ENCODE measurements around the gene CHCHD3. TPM values are rescaled to one million over a fixed set of nuclear protein-coding genes. Genes with fewer than 3 reads are reported as not detected.

CHCHD3 gene
- total RNA-seq, 1 donor from 2014 or later = 142 TPM

DNA sequence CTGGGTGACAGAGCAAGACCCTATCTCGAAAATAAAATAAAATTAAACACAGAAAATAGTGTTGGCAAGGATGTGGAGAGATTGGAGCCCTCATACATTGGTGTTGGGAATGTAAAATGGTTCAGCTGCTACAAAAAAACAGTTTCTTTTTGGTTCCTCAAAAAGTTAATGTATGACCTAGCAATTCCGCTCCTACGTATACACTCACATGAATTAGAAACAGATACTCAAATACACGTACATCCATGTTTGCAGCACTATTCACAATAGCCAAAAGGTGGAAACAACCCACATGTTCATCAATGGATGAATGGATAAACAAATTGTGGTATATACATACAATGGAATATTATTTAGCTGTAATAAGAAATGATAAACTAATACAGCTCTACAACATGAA is 28.4 kb upstream of the CHCHD3 start:
- Mint-ChIP-seq H3K27me3 (ENCODE audit: insufficient read depth, low read depth) (peaks cover 7% of the 10 kb centered on the region), H3K27ac (no peak overlapping the region), H3K4me3 (no peak overlapping the region), H3K9me3 (peaks cover 13% of the 10 kb centered on the region), H3K4me1 (peaks cover 8% of the 10 kb centered on the region), H3K36me3 (no peaks in the 10 kb centered on the region)
- H3K4me2 ChIP-seq = no peak overlapping the region
- H3K27me3 ChIP-seq = no peaks in the 10 kb centered on the region
- no peaks in the 10 kb centered on the region for H3K79me2 ChIP-seq (ENCODE audit: low read depth)
- H3F3A ChIP-seq (ENCODE audit: low read depth) = no peaks in the 10 kb centered on the region
- no peak overlapping the region for H3K9ac ChIP-seq
- H3K9me3 ChIP-seq (ENCODE audit: low read depth) = no peaks in the 10 kb centered on the region
- H3K4me3 ChIP-seq = no peak overlapping the region
- no peak overlapping the region for H2AFZ ChIP-seq (replicated peaks)
- H3K4me1 ChIP-seq = peaks cover 7% of the 10 kb centered on the region
- DNase-seq (ENCODE audit: low spot score) = no peak
- H3K27ac ChIP-seq = no peak overlapping the region
- no peaks in the 10 kb centered on the region for H3K36me3 ChIP-seq
- H4K20me1 ChIP-seq (ENCODE audit: low read depth) = no peaks in the 10 kb centered on the region
- no peak for TF ChIP-seq EZH2phosphoT487 (IDR thresholded peaks at IDR 0.05)
- TF ChIP-seq, protein P1, sequence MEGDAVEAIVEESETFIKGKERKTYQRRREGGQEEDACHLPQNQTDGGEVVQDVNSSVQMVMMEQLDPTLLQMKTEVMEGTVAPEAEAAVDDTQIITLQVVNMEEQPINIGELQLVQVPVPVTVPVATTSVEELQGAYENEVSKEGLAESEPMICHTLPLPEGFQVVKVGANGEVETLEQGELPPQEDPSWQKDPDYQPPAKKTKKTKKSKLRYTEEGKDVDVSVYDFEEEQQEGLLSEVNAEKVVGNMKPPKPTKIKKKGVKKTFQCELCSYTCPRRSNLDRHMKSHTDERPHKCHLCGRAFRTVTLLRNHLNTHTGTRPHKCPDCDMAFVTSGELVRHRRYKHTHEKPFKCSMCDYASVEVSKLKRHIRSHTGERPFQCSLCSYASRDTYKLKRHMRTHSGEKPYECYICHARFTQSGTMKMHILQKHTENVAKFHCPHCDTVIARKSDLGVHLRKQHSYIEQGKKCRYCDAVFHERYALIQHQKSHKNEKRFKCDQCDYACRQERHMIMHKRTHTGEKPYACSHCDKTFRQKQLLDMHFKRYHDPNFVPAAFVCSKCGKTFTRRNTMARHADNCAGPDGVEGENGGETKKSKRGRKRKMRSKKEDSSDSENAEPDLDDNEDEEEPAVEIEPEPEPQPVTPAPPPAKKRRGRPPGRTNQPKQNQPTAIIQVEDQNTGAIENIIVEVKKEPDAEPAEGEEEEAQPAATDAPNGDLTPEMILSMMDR (IDR thresholded peaks at IDR 0.05) = no peak
- no peak for TF ChIP-seq EZH2 (IDR thresholded peaks at IDR 0.05)

DNA sequence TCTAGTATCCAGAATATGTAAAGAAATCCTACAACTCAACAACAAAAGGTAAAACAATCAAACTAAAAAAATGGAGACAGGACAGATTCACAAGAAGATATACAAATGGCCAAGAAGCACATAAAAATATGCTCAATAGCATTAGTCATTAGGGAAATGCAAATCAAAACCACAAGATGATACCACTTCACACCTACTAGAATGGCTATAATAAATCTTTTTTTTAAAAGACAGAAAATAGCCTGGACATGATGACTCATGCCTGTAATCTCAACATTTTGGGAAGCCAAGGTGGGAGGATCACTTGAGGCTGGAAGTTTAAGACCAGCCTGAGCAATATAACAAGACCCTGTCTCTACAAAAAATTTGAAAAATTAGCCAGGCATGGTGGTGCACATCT is 27.9 kb upstream of the CHCHD3 start:
- Histone ChIP-seq H3K9ac (no peak overlapping the region), H3K79me2 (ENCODE audit: low read depth) (no peaks in the 10 kb centered on the region), H3F3A (ENCODE audit: low read depth) (no peaks in the 10 kb centered on the region), H3K27me3 (no peaks in the 10 kb centered on the region), H3K9me3 (ENCODE audit: low read depth) (no peaks in the 10 kb centered on the region), H3K27ac (no peak overlapping the region), H4K20me1 (ENCODE audit: low read depth) (no peaks in the 10 kb centered on the region), H2AFZ (replicated peaks) (no peak overlapping the region), H3K4me2 (no peak overlapping the region), H3K4me1 (peaks cover 6% of the 10 kb centered on the region), H3K36me3 (no peaks in the 10 kb centered on the region), H3K4me3 (no peak overlapping the region)
- peaks cover 13% of the 10 kb centered on the region for H3K9me3 Mint-ChIP-seq
- peaks cover 7% of the 10 kb centered on the region for H3K4me1 Mint-ChIP-seq
- no peaks in the 10 kb centered on the region for H3K36me3 Mint-ChIP-seq
- H3K27me3 Mint-ChIP-seq (ENCODE audit: insufficient read depth, low read depth) = peaks cover 7% of the 10 kb centered on the region
- no peak for DNase-seq (ENCODE audit: low spot score)
- H3K4me3 Mint-ChIP-seq = no peak overlapping the region
- TF ChIP-seq, protein P1 (IDR thresholded peaks at IDR 0.05) = no peak
- TF ChIP-seq EZH2phosphoT487 (IDR thresholded peaks at IDR 0.05) = no peak
- no peak for TF ChIP-seq EZH2 (IDR thresholded peaks at IDR 0.05)
- H3K27ac Mint-ChIP-seq = no peak overlapping the region

DNA sequence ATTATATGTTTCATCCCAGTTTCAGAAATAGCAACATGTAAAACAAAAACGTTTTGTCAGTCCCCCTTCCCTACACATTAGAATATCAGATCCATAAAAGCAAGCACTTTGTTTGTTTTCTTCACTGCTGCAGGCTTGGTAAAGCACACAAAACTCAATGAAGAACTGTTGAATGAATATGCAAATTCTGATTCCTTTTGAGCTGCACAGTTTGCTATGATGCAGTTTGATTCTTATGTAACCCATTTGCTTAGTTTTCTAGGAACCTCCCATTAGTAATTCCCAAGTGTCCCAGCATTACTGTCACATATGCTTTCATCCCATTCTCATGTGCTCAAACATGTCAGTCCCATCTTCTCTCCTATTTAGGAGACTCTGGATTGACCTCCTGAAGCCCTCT is 26.1 kb upstream of the CHCHD3 start:
- Histone ChIP-seq H4K20me1 (ENCODE audit: low read depth) (no peaks in the 10 kb centered on the region), H3K4me3 (no peak overlapping the region), H3K79me2 (ENCODE audit: low read depth) (no peaks in the 10 kb centered on the region), H3K27ac (no peak overlapping the region), H3F3A (ENCODE audit: low read depth) (no peaks in the 10 kb centered on the region), H3K9me3 (ENCODE audit: low read depth) (no peaks in the 10 kb centered on the region), H3K9ac (no peak overlapping the region), H2AFZ (replicated peaks) (no peak overlapping the region), H3K36me3 (no peaks in the 10 kb centered on the region), H3K4me2 (no peak overlapping the region), H3K27me3 (no peaks in the 10 kb centered on the region), H3K4me1 (no peaks in the 10 kb centered on the region)
- H3K4me1 Mint-ChIP-seq = no peaks in the 10 kb centered on the region
- no peaks in the 10 kb centered on the region for H3K36me3 Mint-ChIP-seq
- DNase-seq (ENCODE audit: low spot score) = no peak
- peaks cover 3% of the 10 kb centered on the region for H3K27me3 Mint-ChIP-seq (ENCODE audit: insufficient read depth, low read depth)
- peaks cover 13% of the 10 kb centered on the region for H3K9me3 Mint-ChIP-seq
- TF ChIP-seq, protein P1 (IDR thresholded peaks at IDR 0.05) = no peak
- TF ChIP-seq EZH2phosphoT487 (IDR thresholded peaks at IDR 0.05) = no peak
- no peak for TF ChIP-seq EZH2 (IDR thresholded peaks at IDR 0.05)
- no peak overlapping the region for H3K27ac Mint-ChIP-seq
- H3K4me3 Mint-ChIP-seq = no peak overlapping the region
